NB4 (cell line): ENCODE results near the gene CACTIN.

Experiments
- POLR2A ChIP-seq: IDR thresholded peaks from 2 replicates; pipeline ENCODE4 v1.6.1; 2011; ENCODE audit warnings: mild to moderate bottlenecking; ENCODE audit not compliant: insufficient read length; ENCODE audit errors: extremely low read depth
- TF ChIP-seq, protein P1 (sequence below): IDR thresholded peaks from one replicate; pipeline ENCODE4 v1.5.1; 2012; ENCODE audit warnings: low read depth, low read length

DNA sequence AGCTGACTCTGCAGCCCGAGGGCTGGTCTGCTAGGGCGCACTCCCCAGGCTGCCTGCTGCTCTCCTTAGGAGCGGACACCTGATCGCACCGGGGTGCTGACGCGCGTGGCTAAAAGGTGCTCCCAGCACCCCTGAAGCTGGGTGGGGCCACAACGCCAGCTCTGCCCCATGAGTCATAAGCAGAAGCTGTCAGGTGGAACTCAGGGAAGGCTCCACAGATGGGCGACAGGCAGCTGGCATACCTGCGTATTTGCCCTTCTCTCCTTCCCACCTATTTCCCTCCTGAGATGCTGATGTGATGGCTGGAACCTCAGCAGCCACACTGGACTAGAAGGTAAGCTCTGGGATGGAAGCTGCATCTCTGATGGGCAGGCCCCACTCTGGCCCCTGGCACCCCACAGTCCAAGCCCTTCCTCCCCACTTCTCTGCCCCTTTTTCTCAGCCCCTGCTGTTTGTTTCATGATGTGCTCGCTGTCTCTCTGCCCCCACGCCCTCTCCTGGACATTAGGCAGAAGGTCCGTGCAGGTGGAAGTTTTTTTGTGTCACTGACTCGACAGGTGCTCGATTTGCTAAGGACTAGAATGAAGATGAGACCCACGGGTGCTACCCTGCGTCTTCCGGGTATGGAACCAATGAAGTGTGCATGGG, 30.3 kb upstream of the CACTIN start:
- TF ChIP-seq, protein P1, sequence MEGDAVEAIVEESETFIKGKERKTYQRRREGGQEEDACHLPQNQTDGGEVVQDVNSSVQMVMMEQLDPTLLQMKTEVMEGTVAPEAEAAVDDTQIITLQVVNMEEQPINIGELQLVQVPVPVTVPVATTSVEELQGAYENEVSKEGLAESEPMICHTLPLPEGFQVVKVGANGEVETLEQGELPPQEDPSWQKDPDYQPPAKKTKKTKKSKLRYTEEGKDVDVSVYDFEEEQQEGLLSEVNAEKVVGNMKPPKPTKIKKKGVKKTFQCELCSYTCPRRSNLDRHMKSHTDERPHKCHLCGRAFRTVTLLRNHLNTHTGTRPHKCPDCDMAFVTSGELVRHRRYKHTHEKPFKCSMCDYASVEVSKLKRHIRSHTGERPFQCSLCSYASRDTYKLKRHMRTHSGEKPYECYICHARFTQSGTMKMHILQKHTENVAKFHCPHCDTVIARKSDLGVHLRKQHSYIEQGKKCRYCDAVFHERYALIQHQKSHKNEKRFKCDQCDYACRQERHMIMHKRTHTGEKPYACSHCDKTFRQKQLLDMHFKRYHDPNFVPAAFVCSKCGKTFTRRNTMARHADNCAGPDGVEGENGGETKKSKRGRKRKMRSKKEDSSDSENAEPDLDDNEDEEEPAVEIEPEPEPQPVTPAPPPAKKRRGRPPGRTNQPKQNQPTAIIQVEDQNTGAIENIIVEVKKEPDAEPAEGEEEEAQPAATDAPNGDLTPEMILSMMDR: no peak
- no peak for TF ChIP-seq POLR2A
